GM19035 (cell line): ENCODE results near the gene ZBTB45.
"Not testable (repeated sequence)": the region's sequence is repeated elsewhere in the genome, so short reads cannot be mapped to it uniquely, and the experiment has no call there.

Experiments
- ATAC-seq: cut with Tn5 transposase; IDR thresholded peaks from one replicate; pipeline ENCODE4 v1.9.1; 2021; ENCODE audit not compliant: unreplicated experiment

Gene ZBTB45

DNA sequence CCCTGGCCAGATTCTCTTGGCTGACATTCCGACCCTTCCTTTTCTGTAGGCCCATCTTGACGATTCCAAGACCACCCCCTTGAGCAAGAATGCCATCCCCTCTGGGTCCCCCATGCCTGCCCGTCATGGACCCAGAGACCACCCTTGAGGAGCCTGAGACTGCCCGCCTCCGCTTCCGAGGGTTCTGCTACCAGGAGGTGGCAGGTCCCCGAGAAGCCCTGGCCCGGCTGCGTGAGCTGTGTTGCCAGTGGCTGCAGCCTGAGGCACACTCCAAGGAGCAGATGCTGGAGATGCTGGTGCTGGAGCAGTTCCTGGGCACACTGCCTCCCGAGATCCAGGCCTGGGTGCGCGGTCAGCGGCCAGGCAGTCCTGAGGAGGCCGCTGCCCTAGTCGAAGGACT lies 42.5 kb downstream of the ZBTB45 start:
- ATAC-seq, result no peak

DNA sequence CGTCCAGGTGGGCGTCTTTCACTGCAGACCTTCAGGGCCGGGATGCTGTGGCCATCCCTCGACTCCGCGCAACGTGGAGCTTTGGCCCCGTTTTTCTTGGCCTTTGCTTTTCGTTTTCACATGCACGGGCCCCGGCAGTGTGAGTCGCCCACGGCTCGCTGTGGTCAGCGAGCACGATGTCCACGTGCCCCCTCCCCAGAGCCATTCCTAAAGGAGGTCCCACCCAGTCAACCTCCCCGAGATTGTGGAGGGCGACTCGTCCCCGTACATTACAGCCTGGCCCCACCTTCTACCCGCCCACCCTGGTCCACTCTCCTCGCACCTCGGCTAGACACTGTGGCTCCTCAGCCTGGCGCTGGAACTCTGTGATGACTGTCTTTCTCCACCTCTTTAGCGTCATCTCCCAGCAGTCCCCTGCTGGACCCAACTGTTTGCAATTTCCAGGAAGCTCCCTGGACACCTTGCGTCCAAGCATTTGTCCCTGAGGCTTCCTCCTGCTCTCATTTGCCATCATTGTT lies 43.1 kb downstream of the ZBTB45 start:
- no peak for ATAC-seq

DNA sequence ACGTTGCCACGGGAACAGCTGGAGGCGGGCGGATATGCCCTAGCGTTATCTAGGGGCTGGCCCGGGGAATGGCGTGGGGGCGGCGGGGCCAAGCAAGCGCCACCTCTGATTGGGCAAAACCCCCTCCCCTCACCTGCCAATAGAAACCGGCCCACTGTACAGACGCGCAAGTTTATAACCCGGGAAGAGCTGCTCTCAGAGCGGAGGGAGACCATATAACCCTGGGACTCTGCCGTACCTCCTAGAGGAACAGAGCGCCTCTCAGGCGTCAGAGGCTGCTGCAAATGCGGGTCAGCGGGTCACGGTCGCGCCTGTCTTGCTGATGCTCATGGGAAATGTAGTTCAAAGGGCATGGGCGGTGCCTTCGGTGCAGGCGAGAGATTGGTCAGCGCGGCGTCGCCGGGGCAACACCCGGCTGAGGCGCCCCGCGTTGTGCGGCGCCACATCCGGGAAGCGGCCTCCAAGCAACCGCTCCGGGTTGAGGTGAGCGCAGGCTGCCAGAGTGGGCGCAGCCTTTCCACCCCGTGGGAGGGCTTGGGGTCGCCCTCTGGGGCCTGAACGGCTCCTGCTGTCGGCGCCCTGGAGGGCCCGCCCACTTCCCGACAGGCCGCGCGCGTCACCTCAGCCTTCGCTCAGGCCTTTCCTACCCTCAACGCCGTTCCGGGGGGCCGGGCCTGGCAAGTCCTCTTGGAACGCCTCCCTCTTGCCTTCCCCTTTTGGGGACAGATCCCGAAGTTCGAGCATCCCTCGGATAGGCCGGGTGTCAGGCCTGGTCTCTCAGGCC lies 43.7 kb downstream of the ZBTB45 start, which contains the start of gene ZNF446:
TSS of gene ZNF446 (plus strand) at position 639 of the 784 bp plus-strand sequence. CDS start 867 bp downstream, outside the sequence.
- peak; percentile 87 for ATAC-seq

DNA sequence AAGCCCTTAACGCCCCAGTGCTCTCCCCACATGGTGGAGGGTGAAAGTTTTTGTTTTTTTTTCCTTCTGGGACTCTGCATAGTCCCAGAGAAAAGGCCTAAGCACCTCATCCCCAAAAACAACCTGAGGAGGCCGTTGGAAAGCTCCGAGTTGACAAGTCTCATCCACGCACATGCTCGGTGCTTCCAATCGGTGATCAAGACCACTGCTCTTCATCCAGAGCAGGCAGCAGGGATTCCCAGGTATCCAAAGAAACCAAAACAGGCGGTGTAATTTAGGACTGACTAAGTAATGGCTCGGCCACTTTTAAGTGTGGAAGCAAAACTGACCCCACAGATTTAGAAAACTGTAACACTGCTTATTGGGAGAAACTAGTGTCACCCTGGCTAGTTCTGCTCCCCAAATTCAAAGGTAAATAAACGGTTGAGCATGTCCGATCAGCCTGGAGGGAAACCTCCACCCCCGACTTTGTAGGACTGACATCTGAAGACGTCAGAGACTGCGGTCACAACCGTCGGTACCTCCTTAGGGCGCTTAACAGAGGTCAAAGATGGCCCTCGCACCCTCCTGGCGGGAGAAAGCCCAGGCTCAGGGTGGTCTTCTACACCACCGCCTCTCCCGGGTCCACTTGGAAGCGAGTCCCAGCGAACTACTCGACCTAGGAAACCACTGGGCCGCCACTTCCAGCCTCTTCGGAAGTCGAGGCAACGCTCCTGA lies 44.5 kb downstream of the ZBTB45 start:
- ATAC-seq, result peak; percentile 9

DNA sequence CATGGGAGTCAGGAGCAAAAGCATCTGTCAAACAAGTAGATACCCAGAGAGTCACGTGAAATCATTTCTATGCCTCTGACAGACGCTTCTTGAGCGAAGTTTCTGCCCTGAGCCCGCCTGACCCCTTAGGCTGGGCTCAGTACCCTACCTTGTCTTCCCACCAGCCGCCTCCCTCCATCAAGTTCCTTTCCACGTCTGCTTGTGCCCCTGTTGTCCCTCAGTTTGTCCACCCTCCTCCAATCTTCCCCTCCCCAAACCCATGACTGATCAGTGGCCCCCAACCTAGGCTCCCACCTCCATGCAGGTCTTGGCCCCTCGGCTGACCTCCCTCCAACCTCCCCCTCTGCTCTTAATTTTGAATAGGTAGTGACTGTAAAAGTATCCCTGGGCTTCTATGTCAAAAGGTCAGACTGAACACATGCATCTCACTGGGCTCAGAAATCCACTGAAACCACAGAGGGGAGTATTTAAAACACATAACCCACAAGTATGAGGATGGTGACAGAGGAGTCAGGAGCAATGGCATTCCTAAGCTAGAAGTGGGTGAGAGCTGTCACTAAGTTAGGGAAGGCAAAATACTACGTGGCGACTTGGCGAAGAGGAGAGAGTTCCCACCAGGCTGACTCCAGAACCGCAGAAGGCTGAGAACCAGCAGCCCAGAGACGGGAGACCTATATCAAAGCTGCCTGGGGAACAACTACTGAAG lies 45.2 kb downstream of the ZBTB45 start:
- no peak for ATAC-seq

DNA sequence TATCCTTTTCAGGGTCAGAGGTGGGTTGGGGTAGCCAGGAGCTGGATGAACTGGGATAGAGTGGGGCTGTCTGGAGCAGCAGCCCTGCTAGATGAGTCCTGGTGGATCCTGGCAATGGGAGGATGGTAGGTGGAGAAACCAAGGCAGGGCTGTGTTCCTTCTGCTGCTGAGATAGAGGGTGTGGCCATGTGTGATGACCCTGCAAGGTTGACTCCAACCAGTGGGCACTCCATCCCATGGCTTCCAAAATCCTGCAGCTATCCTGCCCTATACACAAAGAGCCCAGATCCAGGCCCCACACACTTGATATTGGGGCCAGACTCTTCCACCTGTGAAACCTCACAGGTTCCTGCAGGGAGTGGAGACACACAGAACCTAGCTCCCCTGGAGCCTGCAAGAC lies 45.8 kb downstream of the ZBTB45 start:
- no peak for ATAC-seq

DNA sequence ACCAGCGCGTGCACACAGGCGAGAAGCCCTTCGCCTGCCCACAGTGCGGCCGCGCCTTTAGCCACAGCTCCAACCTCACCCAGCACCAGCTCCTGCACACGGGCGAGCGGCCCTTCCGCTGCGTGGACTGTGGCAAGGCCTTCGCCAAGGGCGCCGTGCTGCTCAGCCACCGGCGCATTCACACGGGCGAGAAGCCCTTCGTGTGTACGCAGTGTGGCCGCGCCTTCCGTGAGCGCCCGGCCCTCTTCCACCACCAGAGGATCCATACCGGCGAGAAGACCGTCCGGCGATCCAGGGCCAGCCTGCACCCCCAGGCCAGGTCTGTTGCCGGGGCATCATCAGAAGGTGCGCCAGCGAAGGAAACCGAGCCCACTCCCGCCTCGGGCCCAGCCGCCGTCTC lies 47.9 kb downstream of the ZBTB45 start:
- ATAC-seq, result no peak

DNA sequence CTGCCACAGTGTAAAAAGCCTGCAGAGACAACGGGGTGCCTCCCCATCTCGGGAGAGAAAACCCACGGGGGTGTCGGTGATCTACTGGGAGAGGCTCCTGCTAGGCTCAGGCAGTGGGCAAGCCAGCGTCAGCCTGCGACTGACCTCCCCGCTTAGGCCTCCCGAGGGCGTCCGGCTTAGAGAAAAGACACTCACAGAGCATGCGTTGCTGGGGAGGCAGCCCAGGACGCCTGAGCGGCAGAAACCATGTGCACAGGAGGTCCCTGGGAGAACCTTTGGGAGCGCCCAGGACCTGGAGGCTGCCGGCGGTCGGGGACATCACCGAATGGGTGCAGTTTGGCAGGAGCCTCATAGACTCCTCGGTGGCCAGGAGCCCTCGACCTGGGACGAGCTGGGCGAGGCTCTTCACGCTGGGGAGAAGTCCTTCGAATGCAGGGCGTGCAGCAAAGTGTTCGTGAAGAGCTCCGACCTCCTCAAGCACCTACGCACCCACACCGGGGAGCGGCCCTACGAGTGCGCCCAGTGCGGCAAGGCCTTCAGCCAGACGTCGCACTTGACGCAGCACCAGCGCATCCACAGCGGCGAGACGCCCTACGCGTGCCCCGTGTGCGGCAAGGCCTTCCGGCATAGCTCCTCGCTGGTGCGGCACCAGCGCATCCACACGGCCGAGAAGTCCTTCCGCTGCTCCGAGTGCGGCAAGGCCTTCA lies 48.6 kb downstream of the ZBTB45 start:
- ATAC-seq, result not testable (repeated sequence)

DNA sequence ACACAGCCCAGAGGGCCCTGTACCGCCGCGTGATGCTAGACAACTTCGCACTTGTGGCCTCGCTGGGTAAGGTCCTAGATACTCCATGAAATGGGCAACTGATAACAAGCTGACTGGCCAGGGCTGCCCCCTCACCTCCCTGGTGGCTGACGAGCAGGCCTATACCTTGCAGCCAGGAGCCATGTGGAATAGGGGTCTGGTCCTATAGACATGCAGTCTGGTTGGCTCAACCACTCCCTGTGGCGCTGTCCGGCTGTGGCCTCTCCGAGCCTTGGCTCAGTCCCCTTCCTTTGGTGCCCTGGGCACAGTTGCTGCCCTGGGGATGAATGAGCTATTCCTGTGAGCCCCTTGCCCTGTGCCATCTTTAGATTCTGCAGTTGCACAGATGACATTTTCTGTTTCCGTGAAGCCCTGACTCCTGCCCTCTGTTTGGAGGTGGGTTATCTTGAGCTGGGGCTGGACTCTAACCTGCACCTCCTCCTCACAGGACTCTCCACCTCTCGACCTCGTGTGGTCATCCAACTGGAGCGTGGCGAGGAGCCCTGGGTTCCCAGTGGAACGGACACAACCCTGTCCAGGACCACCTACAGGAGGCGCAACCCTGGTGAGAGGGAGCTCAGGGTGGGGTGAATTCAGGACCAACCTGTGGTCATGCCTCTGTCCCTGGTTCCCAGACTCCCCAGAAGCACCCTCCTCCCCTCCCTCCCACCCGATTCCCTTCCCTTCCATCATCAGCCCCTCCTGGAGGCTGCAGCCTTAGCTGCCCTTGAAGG lies 50.2 kb downstream of the ZBTB45 start:
- no peak for ATAC-seq

DNA sequence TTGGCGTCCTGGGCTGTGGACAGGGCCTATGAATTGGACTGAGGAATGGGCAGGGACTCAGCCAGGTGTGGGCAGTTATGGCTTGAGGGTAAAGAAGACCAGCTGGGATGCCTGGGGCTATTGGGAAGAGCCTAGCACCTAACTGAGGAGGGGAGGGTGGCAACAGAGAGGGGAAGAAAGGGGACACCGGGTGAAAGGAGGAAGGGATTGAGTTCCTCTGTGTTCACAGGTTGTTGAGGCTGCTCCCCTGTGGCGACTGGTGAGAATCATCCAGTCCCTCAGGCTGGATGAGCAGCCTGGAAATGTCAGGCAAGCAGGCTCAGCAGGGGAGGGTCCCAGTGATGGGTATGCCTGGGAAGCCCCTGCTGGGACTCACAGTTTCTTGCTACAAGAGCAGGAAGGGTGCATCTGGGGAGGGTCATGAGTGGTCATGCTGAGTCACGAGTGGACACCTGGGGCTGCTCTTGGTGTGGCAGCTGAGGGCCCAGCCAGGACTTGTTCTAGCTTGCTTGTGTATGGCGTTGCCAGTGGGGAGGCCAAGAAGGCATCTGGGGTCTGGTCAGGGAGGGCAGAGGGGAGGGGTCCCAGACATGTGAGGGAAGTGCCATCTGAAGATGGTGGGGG lies 51.3 kb downstream of the ZBTB45 start:
- ATAC-seq, result no peak

DNA sequence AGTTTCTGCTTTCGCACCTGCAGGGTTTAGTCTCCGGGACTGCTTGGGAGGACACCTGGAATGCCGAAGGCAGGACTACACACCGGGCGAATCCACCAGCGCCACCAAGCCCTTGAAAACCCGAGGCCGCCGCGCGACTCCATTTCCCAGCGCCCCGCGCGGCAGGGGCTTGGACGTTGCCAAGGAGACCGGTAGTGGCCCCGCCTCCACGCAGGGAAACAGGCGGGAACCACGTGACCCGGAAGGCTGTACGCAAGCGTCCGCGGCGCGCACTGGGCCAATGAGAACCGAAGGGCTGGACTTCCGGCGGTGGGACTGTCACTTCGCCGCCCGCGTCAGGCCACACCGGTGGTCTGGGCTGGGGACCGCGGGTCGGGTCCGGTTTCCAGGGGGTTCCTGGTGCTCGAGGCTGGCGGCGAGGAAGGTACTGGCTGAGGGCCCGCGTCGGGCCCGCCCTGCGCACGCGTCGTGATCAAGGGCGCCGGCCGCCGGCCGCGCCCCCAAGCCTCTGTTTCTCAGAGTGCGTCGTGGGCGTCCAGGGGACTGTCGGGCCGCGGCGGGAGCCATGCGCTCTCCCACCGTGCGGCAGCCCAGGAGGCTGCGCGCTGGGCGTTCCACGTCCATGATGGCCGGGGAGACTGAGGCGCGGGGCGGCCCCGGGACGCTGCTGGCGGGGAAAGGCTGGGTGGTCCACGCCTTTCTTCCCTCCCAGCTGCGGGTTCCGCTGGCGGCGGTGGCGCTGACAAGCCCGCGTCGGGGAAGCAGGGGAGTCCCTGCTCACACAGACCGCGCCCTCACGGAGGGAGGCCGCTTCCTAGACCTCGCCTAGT lies 52.6 kb downstream of the ZBTB45 start, which contains the start of gene ZNF324:
TSS of gene ZNF324 (plus strand) at position 321 of the 830 bp plus-strand sequence. CDS start 2,106 bp downstream, outside the sequence.
- peak; percentile 89 for ATAC-seq

DNA sequence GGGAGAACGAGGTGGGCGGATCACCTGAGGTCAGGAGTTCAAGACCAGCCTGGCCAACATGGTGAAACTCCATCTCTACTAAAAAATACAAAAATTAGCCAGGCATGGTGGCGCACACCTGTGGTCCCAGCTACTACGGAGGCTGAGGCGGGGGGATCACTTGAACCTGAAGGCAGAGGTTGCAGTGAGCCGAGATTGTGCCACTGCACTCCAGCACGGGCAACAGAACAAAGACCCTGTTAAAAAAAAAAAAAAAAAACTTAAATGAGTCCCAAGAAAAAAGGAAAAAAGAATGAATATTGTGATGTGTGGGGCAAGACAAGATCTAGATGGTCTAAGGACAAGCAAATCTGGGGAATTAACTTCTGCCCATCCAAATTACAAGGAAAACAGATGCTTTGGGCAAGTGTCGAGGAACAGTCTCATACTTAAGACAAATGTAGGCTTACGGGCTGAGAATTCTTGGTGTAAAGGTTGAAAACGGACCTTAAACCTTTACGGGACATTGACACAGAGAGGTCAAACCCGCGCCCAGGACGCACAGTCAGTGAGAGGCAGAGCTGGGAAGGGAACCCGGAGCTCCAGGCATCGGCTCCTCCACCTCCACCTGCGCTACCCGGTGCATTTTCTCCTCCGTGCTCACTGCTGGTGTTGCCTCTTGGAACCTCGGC lies 53.4 kb downstream of the ZBTB45 start:
- peak; percentile 16 for ATAC-seq
